Measurements from ENCODE around the gene GPR89B. TPM values are rescaled to one million over a fixed set of nuclear protein-coding genes. Genes with fewer than 3 reads are reported as not detected.

GPR89B gene
- total RNA-seq, 4 donors from 2014 or later, result 14.0 to 26.5 (median 21.0) TPM

GRCh38 chr1:147892216-147892615 is 36.0 kb upstream of the GPR89B start:
- 72 to 73% methylated on average over 5 of the region's 5 CpGs for WGBS, 2 donors
- TF ChIP-seq CTCF (IDR thresholded peaks at IDR 0.05) (no peak), POLR2A (IDR thresholded peaks at IDR 0.05) (no peak)
- DNase-seq (ENCODE audit: low spot score in 2 of 2), result no peak

GRCh38 chr1:147892731-147893214 is 35.4 kb upstream of the GPR89B start:
- no peak overlapping the region for H3K4me3 ChIP-seq (ENCODE audit: low read depth, poor library complexity, severe bottlenecking)
- no peak for DNase-seq (ENCODE audit: low spot score in 2 of 2)
- TF ChIP-seq POLR2A (IDR thresholded peaks at IDR 0.05) (no peak), CTCF (IDR thresholded peaks at IDR 0.05) (peak in 1 of 3 donors; percentile 31)
- 0 to 4% methylated on average over 1 of the region's 1 CpG for WGBS, 2 donors
- intact Hi-C loops (cut with DNase I; ENCODE audit: low total_unique reads), result loop anchor here (10.0 kb wide), 3 partner anchors 168 to 398 kb away; no protein-coding TSS in a partner anchor

More at GRCh38 chr1:147892216-147892615, 36.0 kb upstream of the GPR89B start:
- intact Hi-C loops (cut with DNase I; ENCODE audit: low total_unique reads), result loop anchor here (10.0 kb wide), 3 partner anchors 167 to 397 kb away; no protein-coding TSS in a partner anchor
- no peak overlapping the region for H3K4me3 ChIP-seq (ENCODE audit: low read depth, poor library complexity, severe bottlenecking)

GRCh38 chr1:147895123-147895522 is 33.1 kb upstream of the GPR89B start:
- no peak overlapping the region for H3K4me3 ChIP-seq (ENCODE audit: low read depth, poor library complexity, severe bottlenecking)
- no peak for TF ChIP-seq CTCF (IDR thresholded peaks at IDR 0.05)
- no peak for TF ChIP-seq POLR2A (IDR thresholded peaks at IDR 0.05)
- no peak for DNase-seq (ENCODE audit: low spot score in 2 of 2)
- 52 to 61% methylated on average over 4 of the region's 4 CpGs for WGBS, 2 donors
- intact Hi-C loops (cut with DNase I; ENCODE audit: low total_unique reads), result loop anchor here (10.0 kb wide), 3 partner anchors 170 to 400 kb away; no protein-coding TSS in a partner anchor

- intact Hi-C loops (cut with DNase I; ENCODE audit: low total_unique reads), result loop anchor here (10.0 kb wide), 3 partner anchors 172 to 402 kb away; no protein-coding TSS in a partner anchor
- WGBS, 2 donors, result 44 to 49% methylated on average over 8 of the region's 8 CpGs
- no peak for DNase-seq (ENCODE audit: low spot score in 2 of 2)
- H3K4me3 ChIP-seq (ENCODE audit: low read depth, poor library complexity, severe bottlenecking), result no peak overlapping the region
- no peak for TF ChIP-seq POLR2A (IDR thresholded peaks at IDR 0.05)
- no peak for TF ChIP-seq CTCF (IDR thresholded peaks at IDR 0.05)
Measured at GRCh38 chr1:147897029-147897752, 31.0 kb upstream of the GPR89B start.

- no peak for DNase-seq (ENCODE audit: low spot score in 2 of 2)
- H3K4me3 ChIP-seq (ENCODE audit: low read depth, poor library complexity, severe bottlenecking), result no peak overlapping the region
- WGBS, 2 donors, result 84 to 94% methylated on average over 4 of the region's 4 CpGs
- intact Hi-C loops (cut with DNase I; ENCODE audit: low total_unique reads), result loop anchor here (10.0 kb wide), 3 partner anchors 173 to 403 kb away; no protein-coding TSS in a partner anchor
- no peak for TF ChIP-seq CTCF (IDR thresholded peaks at IDR 0.05)
- no peak for TF ChIP-seq POLR2A (IDR thresholded peaks at IDR 0.05)
Measured at GRCh38 chr1:147897789-147898188, 30.4 kb upstream of the GPR89B start.
